ENCODE data around the gene IL1RN.

The IL1RN gene

GRCh38 chr2:113157118-113157896, 29.9 kb downstream of the IL1RN start:
- peak; percentile 53 to 69 for DNase-seq

GRCh38 chr2:113157897-113158753, 30.7 kb downstream of the IL1RN start:
- no peak for DNase-seq

DNA sequence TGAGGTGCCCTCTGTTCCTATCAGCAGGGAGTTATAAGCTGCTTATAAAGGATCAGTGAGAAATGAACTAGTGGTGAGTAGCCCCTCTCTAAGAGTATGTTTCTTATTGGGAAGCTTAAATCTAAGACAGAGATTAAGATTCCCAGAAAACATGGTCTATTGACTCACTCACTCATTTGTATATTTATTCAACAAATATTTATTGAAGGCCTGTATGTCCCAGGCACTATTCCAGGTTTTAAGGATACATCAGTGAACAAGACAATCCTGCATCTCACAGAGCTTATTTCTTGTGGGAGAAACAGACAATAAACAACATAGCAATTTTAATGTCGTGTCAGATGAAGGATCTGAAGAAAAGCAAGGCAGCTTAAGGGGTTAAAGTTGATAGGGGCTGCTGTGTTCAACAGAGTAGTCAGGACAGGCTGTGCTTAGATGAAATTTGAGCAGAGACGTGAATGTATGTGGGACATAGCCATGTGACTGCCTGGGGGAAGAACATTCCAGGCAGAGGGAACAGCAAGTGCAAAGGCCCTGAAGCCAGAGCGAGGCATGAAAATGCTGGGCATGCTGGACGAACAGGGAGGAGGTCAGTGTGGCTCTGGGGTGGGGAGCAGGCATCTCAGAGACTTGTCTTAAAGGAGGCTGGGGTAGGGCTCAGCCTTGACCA, 31.6 kb downstream of the IL1RN start:
- no peak for DNase-seq

- no peak for DNase-seq
Measured at GRCh38 chr2:113160248-113160647, 32.9 kb downstream of the IL1RN start.

DNA sequence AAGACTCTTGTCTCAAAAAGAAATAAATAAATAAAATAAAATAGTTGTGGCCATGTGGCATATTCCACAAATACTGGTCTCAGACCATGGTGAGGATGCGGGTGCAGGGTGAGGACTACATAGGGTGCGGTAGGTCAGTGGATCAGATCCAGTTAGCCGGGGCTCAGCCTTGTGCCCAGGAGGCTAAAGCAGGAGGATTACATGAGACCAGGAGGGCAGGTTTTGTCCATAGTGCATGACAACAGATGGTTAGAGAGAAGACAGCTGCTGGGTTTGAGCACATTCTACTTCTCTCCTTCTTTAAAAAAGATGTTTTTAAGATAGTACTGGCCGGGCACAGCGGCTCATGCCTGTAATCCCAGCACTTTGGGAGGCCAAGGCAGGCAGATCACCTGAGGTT, 33.6 kb downstream of the IL1RN start:
- DNase-seq = no peak

- no peak for DNase-seq
Measured at GRCh38 chr2:113162173-113162572, 34.8 kb downstream of the IL1RN start.

DNA sequence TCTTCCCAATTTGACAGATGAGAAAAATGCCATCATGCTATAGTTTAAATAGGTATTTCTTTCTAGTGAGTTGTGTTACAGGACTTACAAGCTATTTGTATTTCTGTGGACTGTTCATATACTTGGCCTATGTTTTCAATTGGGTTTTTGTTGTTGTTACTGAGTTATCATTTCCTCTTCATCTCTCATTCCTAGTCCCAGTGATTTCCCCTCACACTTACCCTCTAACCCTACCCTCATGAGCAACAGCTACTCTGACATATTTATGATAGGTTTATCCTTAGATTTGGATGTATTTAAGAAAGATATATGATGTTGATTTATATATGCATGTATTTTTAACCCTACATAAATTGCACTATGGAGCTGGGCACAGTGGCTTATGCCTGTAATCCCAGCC, 35.5 kb downstream of the IL1RN start:
- no peak for DNase-seq

DNA sequence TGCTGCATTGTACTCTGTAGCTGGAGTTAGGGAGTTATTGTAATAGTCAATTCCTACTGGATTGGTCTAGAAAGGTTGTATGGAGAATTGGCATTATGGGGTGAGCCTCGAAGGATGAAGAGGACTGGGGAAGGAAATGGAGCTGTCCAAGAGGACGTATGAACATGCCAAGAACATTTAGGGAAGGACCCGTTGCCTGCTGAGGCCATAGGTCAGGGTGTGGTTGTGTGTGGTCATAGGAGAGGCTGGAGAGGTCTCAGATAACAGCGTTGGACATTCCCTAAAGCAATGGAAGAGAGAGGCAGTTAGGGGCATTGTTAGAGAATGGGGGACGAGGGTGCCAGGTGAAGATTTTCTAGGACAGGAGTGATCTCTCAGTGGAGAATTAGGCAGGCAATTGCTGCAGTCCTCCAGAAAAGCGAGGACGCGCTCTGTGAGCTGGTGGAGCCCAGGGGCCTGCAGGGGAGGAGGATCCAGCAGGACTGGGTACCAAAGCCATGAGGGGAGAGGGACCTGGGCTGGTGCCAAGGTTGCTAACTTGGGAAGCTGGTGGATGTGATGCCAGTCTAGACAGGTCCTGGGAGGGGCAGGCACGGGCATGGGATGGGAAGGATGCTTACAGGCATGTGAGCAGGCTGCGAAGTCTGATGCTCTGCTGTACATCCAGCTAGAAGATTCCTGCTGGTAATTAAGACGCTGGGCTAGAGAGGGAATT, 37.0 kb downstream of the IL1RN start:
- DNase-seq = no peak

- DNase-seq = no peak
Measured at GRCh38 chr2:113164930-113165585, 37.7 kb downstream of the IL1RN start.

GRCh38 chr2:113166187-113166645, 38.8 kb downstream of the IL1RN start:
- DNase-seq = no peak

DNA sequence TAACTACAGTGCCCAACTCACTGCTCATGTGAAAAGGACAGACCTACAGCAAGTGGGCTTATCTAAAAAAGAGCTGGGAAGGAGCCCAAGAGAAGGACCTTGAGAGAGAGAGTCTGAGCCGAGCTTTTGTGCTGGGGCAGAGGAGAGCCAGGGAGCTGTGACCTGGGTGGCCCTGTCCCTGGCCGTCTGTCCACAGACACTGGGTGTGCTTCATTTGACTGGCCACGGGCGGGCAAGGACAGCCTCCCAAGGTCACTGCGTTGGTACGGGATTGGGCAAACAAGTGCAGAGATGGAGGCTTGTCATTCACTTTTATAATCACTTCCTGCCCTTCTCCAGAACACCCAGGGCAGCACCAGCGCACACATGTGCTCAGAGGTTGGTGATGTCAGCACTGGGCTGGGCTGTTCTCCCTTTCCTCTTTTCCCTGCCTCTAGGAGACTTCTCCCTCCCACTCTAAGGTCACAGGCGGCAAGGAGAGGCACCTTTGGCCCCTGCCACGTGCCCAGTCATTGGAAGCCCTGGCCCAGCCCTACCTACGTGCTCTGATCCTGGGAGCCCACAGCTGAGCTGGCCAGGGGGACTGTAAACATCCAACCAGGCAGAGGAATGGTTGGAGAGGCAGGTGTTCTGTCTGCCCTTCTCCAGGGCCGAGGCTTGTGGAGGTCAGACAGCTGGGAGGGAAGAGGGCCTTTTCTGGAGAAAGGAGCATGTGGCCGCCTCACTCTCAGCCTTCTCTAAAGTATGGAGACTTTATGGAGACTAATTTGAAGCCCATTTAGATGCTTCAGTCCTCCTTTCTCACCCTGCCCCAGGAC, 39.9 kb downstream of the IL1RN start:
- peak; percentile 46 to 56 for DNase-seq

- DNase-seq = no peak
Measured at GRCh38 chr2:113167962-113168340, 40.6 kb downstream of the IL1RN start.

- peak in 1 of 2 donors; percentile 18 for DNase-seq
Measured at GRCh38 chr2:113169002-113169530, 41.7 kb downstream of the IL1RN start.

GRCh38 chr2:113169586-113169985, 42.2 kb downstream of the IL1RN start:
- DNase-seq = no peak

- DNase-seq = no peak
Measured at GRCh38 chr2:113171334-113172075, 44.1 kb downstream of the IL1RN start.

DNA sequence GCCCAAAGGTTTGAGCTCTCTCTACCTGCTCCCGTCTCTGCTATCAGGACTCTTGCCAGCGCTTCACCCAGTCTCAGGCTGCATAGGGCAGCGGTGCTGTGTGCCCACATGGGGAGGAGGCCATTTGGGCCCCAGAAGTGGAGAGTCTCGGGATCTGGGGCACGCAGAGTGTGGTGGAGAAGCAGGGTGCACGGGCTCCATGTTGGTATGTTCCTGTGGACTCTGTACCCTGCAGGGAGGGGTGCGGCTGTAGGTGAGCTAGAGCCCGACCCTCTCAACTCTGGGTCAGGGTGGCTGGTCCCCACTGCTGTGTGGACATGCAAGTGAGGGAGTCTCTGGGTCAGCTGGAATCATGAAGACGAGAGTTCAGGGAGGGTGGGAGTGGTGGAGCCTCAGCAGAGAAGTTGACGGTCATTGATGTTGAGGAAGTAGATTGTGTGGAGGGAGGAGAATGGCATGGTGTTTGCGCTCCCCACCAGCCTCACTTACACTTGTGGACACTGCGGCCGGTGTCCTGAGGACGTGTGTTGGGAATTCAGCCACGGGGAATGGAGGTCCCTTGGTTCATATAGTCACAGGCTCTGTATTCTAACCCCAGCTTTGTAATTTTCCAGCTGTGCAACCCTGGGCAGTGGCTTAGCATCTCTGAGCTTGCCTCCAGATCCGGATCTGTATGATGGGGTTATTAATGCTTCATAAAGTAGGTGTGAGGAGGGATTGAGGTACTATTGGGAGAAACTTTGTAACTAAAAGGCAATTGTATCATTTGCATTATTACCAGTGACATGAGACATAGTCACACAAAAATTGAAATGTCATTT, 45.5 kb downstream of the IL1RN start:
- no peak for DNase-seq

DNA sequence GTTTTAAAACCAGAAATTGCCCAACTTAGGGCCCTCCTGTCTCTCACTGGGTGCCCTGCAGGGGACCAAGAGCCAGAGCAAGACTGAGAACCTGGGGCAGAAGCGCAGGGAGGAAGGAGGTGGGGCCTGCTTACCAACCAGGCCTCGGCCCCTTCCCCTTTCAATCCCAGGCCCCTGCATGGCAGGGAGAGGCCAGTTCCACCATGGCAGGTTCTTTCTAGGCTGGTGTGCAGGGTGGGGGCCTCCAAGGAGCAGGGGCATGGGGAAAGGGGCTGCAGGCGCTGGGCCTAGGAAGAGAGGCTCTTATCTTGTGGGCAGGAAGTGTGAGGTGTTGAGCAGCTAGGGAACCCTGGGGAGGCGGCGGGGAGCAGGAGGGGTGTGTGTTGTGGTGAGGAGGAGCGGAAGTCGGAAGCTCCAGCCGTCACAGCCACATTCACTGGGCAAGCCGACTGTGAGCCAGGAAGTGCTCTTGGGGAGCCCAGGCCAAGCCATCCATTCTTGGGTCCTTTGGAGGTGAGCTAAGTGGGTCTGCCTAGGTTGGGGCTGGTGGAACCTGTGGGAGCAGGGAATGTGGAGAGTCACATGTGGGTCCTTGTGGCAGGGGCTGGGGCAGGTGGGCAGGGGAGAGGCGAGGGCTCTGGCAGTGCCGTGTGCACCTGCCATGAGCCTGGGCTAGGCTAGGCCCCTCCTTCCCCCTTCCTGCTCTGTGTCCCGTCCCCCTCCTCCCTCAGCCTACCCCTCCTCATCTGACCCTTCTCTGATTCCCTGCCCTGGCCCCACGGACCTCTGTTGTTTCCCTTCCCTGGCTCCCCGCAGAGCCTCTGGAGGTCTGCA, 46.4 kb downstream of the IL1RN start, which contains the start of gene PSD4:
Gene PSD4 (plus strand): TSS at position 430 of the 834 bp plus-strand sequence. CDS start 8,486 bp downstream, outside the sequence.
- peak; percentile 86 to 88 for DNase-seq

- peak in 1 of 2 donors; percentile 28 for DNase-seq
Measured at GRCh38 chr2:113174376-113174750, 47.0 kb downstream of the IL1RN start.

Measured in stimulated activated CD4-positive, alpha-beta T cell treated with anti-CD3 and anti-CD28 coated beads, Interleukin-2, amount 100 ng/mL, for 24 hours (primary cell).